SK-N-SH treated with all-trans-retinoic acid at 6 μM for 48 hours (cell line): ENCODE results near the gene ARL6IP6.
A peak's percentile ranks its signal among the peaks of the same experiment; 100 is the strongest.

Experiments used
- ATAC-seq: fragments of 200-7000 bp; cut with Tn5 transposase; 3 replicates; pipeline ENCODE4 v1.9.1; 2020; ENCODE audit warnings: mild to moderate bottlenecking, moderate library complexity
- ARNTL ChIP-seq: fragments of 450-650 bp; formaldehyde crosslinking; IDR thresholded peaks from 2 replicates; pipeline ENCODE4 v1.5.0; 2020; ENCODE audit warnings: low read depth, mild to moderate bottlenecking, moderate library complexity, borderline replicate concordance
- BACH2 ChIP-seq: fragments of 250-450 bp; sonication (Bioruptor Pico); IDR thresholded peaks from 2 replicates; pipeline ENCODE4 v1.9.0; 2021; ENCODE audit warnings: mild to moderate bottlenecking, borderline replicate concordance
- CREB5 ChIP-seq: fragments of 250-450 bp; sonication (Bioruptor Pico); IDR thresholded peaks from 2 replicates; pipeline ENCODE4 v1.5.1; 2020; ENCODE audit warnings: low read depth, mild to moderate bottlenecking, moderate library complexity
- CSDC2 ChIP-seq: fragments of 250-450 bp; sonication (Bioruptor Pico); IDR thresholded peaks from 2 replicates; pipeline ENCODE4 v1.5.0; 2020; ENCODE audit warnings: mild to moderate bottlenecking, moderate library complexity
- CSRNP3 ChIP-seq: fragments of 250-450 bp; sonication (Bioruptor Pico); IDR thresholded peaks from 2 replicates; pipeline ENCODE4 v1.5.1; 2021; ENCODE audit warnings: mild to moderate bottlenecking, moderate library complexity
- ESRRG ChIP-seq: fragments of 250-450 bp; sonication (Bioruptor Pico); IDR thresholded peaks from 2 replicates; pipeline ENCODE4 v1.6.1; 2021; ENCODE audit warnings: mild to moderate bottlenecking
- ISL1 ChIP-seq: fragments of 250-450 bp; sonication (Bioruptor Pico); IDR thresholded peaks from 2 replicates; pipeline ENCODE4 v2.1.2; 2022; ENCODE audit warnings: mild to moderate bottlenecking, moderate library complexity
- OSR1 ChIP-seq: fragments of 250-450 bp; sonication (Bioruptor Pico); IDR thresholded peaks from 2 replicates; pipeline ENCODE4 v1.8.0; 2022; ENCODE audit warnings: moderate library complexity, mild to moderate bottlenecking, inconsistent platforms
- PATZ1 ChIP-seq: fragments of 250-450 bp; sonication (Bioruptor Pico); IDR thresholded peaks from 2 replicates; pipeline ENCODE4 v1.8.0; 2020; ENCODE audit warnings: mild to moderate bottlenecking, moderate library complexity, borderline replicate concordance
- POU6F1 ChIP-seq: fragments of 250-450 bp; sonication (Bioruptor Pico); IDR thresholded peaks from 2 replicates; pipeline ENCODE4 v1.8.0; 2021; ENCODE audit warnings: low read depth, mild to moderate bottlenecking, moderate library complexity, borderline replicate concordance
- PPARA ChIP-seq: fragments of 250-450 bp; sonication (Bioruptor Pico); IDR thresholded peaks from 2 replicates; pipeline ENCODE4 v1.5.0; 2020; ENCODE audit warnings: mild to moderate bottlenecking, borderline replicate concordance
- RARB ChIP-seq: fragments of 250-450 bp; sonication (Bioruptor Pico); IDR thresholded peaks from 2 replicates; pipeline ENCODE4 v1.8.0; 2021; ENCODE audit warnings: mild to moderate bottlenecking, moderate library complexity
- TCF4 ChIP-seq: fragments of 250-450 bp; sonication (Bioruptor Pico); IDR thresholded peaks from 2 replicates; pipeline ENCODE4 v1.8.0; 2021; ENCODE audit warnings: mild to moderate bottlenecking, moderate library complexity, borderline replicate concordance
- TOX ChIP-seq: fragments of 250-450 bp; sonication (Bioruptor Pico); IDR thresholded peaks from 2 replicates; pipeline ENCODE4 v1.8.0; 2021; ENCODE audit warnings: mild to moderate bottlenecking, moderate library complexity, borderline replicate concordance
- TSHZ2 ChIP-seq: fragments of 250-450 bp; sonication (Bioruptor Pico); IDR thresholded peaks from 2 replicates; pipeline ENCODE4 v1.5.0; 2020; ENCODE audit warnings: mild to moderate bottlenecking, moderate library complexity
- ZFP3 ChIP-seq: fragments of 250-450 bp; sonication (Bioruptor Pico); IDR thresholded peaks from 2 replicates; pipeline ENCODE4 v1.5.0; 2020; ENCODE audit warnings: mild to moderate bottlenecking, moderate library complexity
- ZNF565 ChIP-seq: fragments of 450-650 bp; formaldehyde crosslinking; conservative IDR thresholded peaks from 2 replicates; pipeline ENCODE4 v1.5.0; 2020; ENCODE audit warnings: low read depth, mild to moderate bottlenecking, moderate library complexity
- ZNF70 ChIP-seq: fragments of 450-650 bp; formaldehyde crosslinking; IDR thresholded peaks from 2 replicates; pipeline ENCODE4 v1.5.0; 2020; ENCODE audit warnings: mild to moderate bottlenecking, moderate library complexity
- ZNF8 ChIP-seq: fragments of 450-650 bp; formaldehyde crosslinking; IDR thresholded peaks from 2 replicates; pipeline ENCODE4 v1.5.0; 2020; ENCODE audit warnings: mild to moderate bottlenecking, moderate library complexity

ARL6IP6 gene

GRCh38 chr2:152683400-152683799 lies 35.0 kb upstream of the ARL6IP6 start:
- ATAC-seq, result no peak
- no peak for TF ChIP-seq ZNF565 (CRISPR knock-in tag)
- TF ChIP-seq CSRNP3 (CRISPR knock-in tag), result no peak
- no peak for TF ChIP-seq ZNF8 (CRISPR knock-in tag)

- TF ChIP-seq TSHZ2 (CRISPR knock-in tag) (no peak), ARNTL (CRISPR knock-in tag) (no peak), CSDC2 (no peak), CREB5 (no peak), PATZ1 (CRISPR knock-in tag) (no peak), ZFP3 (CRISPR knock-in tag) (no peak), ZNF565 (CRISPR knock-in tag) (no peak), ISL1 (CRISPR knock-in tag) (no peak)
- TF ChIP-seq, all 23 proteins: peak for 0
- ATAC-seq, result peak; percentile 39; the same call in 2 of the 3 replicates
These were observed 32.1 kb upstream of the ARL6IP6 start for GRCh38 chr2:152686321-152686720.

- ATAC-seq, result no peak
- TF ChIP-seq ZNF70 (no peak), BACH2 (no peak), CSRNP3 (CRISPR knock-in tag) (no peak), ZFP3 (CRISPR knock-in tag) (no peak), ZNF565 (CRISPR knock-in tag) (no peak), TSHZ2 (CRISPR knock-in tag) (no peak), CREB5 (no peak), POU6F1 (no peak), ESRRG (no peak), RARB (CRISPR knock-in tag) (no peak), OSR1 (CRISPR knock-in tag) (no peak), ISL1 (CRISPR knock-in tag) (no peak), CSDC2 (no peak), ARNTL (CRISPR knock-in tag) (no peak), TOX (CRISPR knock-in tag) (no peak), PATZ1 (CRISPR knock-in tag) (no peak), TCF4 (CRISPR knock-in tag) (no peak), PPARA (CRISPR knock-in tag) (no peak)
These were observed 25.4 kb upstream of the ARL6IP6 start for GRCh38 chr2:152693033-152693432.
